ENCODE data around the gene DPH5.
A peak's percentile ranks its signal among the peaks of the same experiment; 100 is the strongest.
"Not testable (repeated sequence)": the region's sequence is repeated elsewhere in the genome, so short reads cannot be mapped to it uniquely, and the experiment has no call there.

Gene DPH5

DNA sequence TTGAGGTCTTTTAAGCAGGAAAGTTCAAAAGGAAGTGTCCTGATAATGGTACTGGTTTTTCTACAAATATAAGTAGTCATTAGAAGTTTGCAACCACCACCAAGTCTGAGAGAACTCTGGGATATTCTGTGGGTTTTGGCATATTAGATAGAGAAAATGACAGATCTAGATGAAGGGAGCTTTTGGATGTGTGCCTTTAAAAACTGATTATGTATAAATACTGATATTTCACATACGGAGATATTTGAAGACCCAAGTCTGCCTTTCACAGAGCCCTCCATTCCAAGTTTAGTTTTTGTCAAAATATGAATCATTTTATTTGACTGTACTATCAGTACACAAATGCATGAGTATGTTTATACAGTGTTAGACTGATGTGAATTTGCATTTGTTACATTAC, 48.6 kb downstream of the DPH5 start:
- DNase-seq: no peak

DNA sequence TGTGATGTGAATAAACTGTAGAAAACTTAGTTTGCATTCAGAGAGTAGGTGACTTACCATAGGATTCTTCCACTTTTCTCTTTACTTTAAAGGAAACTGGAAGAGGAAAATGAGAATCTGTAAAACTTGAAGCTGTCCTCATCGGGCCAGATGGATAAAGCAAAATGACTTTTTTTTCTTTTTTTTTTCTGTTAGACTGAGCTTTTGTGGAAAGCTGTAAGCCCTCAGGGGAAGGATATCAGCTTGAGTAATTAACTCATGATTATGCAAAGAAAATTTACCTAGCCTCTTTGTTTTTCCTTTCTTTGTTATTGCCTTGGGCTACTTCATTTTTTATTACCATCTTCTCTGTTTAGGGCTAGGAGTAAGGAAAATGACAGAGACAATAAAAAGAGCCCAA, 53.4 kb downstream of the DPH5 start:
- DNase-seq: no peak

GRCh38 chr1:100971021-100971420, 54.6 kb downstream of the DPH5 start:
- DNase-seq: no peak

GRCh38 chr1:100969327-100969726, 56.3 kb downstream of the DPH5 start:
- DNase-seq: no peak

DNA sequence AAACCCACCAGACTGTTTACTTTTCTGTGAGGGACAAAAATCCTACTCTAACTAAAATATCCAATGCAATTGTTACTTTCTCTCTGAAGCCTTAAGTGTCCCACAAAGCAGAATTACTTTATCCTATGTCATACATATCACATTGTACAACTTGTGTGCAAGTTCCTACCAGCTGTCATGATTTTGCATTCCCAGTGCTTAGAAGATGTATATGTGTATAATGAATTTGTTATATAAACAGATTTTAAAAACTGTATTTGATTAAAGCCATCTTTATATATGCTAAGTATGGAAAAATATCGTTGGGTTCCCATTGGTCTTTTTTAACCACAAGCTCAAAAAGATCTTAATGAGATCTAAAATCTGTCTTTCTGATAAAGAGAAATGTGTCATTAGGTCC, 57.0 kb downstream of the DPH5 start:
- no peak for DNase-seq

- no peak for DNase-seq
Measured at GRCh38 chr1:100960098-100960497, 65.5 kb downstream of the DPH5 start.

DNA sequence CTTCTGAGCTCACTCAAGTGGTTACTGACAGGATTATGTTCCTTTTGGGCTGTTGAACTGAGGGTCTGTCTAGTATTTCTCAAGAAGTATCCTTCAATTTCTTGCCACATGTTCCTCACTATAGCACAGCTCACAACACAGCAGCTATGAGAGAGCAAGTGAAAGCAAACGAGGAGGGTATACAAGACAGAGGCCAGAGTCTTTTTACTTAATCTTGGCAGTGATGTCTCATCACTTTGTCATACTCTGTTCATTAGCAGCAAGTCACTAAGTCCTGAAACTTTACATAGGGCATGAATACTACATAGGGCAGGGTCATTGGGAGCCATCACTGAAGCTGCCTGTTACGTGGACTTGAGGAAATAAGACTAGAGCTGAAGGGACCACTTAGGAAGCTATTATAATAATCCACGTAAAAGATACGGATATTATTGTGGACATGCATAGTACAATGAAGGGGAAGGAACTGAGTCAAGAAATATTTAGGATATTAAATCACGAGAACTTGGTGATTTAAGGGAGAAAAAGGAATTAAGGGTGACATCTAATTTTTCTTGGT, 66.0 kb downstream of the DPH5 start:
- no peak for DNase-seq

DNA sequence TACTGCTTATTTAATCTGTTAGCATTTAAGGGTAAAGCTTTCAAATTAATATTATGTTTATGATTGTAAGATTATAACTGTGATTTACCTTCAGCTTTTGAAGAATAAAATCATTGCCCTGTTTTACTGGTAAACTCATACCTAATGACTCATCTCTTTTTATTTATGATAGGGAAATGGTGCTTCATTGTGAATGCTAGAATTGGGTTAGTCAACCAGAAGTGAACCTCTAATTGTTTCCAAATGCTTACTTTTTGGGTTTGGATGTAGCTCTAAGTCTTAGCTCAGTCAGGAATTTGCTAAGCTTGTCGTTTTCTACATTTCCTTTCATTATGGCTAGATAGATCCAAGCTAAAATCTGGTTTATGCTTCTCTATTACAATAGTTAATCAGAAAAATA, 70.3 kb downstream of the DPH5 start:
- no peak for DNase-seq

DNA sequence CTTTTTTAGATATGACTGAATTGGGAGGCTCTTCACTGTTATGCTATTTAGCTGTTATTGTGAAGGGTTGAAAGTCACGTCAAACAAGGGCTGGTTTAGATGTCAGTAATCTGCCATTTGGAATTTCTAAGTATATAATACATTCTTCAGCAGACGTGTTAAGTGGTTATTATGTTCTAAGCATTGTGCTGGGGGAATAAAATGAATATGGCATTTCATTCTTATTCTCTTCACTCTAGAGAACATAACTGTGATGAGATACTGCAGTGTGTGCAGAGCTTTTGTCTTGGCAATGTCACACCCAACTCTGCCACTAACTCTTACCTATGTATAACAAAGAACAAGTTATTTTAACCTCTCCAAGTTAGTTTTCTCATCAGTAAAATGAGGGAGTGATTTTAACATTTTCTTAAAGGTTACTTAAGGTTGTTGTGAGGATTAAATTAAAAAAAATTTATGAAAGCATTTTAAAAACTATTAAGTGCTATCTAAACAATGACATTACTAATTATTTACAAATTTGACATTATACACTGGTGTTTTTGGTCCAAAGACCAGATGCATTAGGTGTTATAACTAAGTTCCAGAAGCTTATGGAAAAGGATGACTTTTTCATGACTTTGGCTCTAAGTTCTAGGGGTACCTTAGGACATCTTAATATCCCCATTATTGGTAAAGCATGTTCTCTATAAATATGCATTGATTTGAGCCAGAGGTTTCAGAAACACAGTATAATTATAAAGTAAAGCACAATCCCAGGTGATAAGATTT, 71.4 kb downstream of the DPH5 start:
- no peak for DNase-seq

DNA sequence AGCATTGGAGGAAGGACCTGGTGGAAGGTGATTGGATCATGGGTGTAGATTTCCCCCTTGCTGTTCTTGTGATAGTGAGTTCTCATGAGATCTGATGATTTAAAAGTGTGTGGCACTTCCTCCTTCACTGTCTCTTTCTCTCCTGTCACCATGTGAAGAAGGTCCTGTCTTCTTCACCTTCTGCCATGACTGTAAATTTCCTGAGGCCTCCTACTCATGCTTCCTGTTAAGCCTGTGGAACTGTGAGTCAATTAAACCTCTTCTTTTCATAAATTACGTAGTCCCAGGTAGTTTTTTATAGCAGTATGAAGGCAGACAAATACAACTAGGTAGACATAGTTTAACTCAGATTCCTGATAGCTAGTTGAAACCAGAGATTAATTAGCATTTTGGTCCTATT, 72.6 kb downstream of the DPH5 start:
- not testable (repeated sequence) for DNase-seq

- no peak for DNase-seq
Measured at GRCh38 chr1:100952104-100952745, 73.4 kb downstream of the DPH5 start.

GRCh38 chr1:100950781-100951180, 74.8 kb downstream of the DPH5 start:
- DNase-seq: no peak

DNA sequence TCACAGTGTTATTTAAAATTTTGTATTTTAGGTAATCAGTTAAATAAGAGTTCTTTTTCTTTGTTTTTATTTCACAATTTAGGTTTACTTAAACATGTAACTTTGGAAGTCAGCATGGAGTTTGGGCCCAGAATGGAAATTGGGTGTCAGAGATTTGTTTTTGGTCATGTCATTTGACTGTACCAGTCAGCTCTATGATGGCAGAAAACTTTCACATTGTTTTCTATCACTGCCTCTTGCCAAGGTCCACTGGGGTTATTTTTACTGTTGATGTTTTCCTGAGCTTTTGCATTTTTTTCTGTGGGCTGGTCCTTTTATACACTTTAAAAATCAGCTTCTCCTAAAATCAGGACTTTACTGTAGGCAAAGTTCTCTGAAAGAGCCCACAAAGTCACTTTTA, 75.2 kb downstream of the DPH5 start:
- DNase-seq: no peak

DNA sequence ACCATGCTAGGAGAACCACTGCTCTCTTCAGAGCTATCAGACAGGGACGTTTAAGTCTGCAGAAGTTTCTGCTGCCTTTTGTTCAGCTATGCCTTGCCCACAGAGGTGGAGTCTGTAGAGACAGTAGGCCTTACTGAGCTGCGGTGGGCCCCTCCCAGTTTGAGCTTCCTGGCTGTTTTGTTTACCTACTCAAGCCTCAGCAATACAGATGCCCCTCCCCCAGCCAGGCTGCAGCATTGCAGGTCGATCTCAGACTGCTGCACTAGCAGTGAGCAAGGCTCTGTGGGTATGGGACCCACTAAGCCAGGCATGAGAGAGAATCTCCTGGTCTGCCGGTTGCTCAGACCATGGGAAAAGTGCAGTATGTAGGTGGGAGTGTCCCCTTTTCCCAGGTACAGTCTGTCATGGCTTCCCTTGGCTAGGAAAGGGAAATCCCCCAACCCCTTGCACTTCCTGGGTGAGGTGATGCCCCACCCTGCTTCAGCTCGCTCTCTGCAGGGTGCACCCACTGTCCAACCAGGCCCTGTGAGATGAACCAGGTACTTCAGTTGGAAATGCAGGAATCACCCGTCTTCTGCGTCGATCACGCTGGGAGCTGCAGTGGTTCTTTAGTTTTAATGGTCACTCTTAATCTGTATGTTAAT, 75.9 kb downstream of the DPH5 start:
- DNase-seq: peak; percentile 63

DNA sequence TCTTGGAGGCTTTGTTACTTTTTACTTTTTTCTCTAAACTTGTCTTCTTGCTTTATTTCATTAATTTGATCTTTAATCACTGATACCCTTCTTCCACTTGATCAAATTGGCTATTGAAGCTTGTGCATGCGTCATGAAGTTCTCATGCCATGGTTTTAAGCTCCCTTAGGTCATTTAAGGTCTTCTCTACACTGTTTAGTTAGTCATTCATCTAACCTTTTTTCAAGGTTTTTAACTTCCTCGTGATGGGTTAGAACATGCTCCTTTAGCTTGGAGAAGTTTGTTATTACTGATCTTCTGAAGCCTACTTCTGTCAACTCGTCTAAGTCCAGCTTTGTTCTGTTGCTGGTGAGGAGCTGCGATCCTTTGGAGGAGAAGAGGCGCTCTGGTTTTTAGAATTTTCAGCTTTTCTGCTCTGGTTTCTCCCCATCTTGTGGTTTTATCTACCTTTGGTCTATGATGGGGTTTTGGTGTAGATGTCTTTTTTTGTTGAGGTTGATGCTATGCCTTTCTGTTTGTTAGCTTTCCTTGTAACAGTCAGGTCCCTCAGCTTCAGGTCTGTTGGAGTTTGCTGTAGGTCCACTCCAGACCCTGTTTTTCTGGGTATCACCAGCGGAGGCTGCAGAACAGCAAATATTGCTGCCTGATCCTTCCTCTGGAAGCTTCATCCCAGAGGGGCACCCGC, 76.7 kb downstream of the DPH5 start:
- DNase-seq: not testable (repeated sequence)

- DNase-seq: not testable (repeated sequence)
Measured at GRCh38 chr1:100947816-100948215, 77.8 kb downstream of the DPH5 start.

DNA sequence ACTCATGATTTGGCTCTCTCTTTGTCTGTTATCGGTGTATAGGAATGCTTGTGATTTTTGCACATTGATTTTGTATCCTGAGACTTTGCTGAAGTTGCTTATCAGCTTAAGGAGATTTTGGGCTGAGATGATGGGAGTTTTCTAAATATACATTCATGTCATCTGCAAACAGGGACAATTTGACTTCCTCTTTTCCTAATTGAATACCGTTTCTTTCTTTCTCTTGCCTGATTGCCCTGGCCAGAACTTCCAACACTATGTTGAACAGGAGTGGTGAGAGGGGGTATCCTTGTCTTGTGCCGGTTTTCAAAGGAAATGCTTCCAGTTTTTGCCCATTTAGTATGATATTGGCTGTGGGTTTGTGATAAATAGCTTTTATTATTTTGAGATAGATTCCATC, 79.5 kb downstream of the DPH5 start:
- not testable (repeated sequence) for DNase-seq

DNA sequence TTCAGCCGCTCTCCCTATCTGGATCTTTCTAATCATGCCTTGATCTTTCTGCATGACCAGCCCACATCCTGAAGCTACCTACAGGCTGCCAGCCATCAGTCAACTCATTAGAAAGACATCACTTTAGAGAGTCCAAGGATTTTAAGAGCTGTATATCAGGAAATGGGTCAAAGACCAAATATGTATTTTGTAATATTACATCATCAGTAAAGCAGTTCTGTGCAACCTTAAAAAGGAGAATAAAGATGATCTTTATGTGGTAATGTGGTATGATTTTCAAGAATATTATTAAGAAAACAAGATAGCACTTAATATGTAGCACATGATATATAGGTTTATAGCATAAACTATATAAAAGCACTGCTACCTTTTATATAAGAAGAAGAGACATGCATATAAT, 82.1 kb downstream of the DPH5 start:
- no peak for DNase-seq

DNA sequence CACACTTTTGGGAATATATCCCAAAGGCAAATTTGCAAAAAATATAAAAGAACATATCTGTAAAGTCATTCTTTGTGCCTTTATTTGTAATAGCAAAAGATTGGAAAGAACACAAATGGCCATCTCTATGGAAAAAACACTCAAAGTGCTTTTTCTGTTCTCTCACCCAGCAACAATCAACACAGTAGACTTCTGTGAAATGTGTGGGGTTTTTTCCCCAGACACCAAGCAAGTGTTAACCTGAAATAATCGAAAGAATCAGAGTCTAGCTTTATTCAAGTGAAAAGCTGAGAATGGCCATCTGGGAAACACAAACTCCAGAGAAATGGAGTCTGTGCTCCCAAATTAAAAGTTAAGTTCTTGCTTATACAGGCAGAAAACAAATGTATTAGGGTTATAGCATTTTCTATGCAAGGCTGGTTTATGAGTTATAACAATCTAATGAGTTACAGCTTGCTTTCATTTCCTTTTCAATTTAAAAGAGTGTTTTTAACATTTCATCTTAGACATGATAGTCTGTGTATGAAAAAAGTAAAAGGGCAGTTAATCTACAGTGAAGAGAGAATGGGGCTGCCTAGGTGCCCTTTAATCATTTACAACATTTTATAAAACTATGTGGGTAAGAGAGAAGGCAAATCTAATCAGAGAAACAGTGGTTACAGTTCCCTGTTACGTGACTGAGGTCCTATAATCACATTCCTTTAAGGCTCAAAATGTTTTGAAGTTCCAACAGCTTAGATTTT, 83.1 kb downstream of the DPH5 start:
- DNase-seq: no peak

GRCh38 chr1:100941580-100942216, 83.9 kb downstream of the DPH5 start:
- no peak for DNase-seq

DNA sequence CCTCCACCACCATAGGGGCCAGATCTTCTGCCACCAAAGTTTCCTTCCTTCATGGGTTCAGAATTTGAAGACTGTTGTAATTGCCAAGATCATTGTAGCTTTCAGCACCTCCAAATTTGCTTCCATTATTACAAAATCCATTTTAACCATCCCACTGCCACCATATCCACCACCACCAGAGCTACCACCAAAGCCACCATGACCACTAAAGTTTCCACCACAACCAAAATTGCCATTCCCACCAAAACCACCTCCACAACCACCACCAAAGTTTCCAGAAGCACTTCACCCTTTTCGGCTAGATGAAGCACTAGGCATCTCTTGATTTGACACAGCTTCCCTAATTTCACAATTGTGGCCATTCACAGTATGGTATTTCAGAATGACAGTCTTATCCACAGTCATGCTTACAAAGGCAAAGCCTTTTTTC, 84.5 kb downstream of the DPH5 start:
- no peak for DNase-seq

Measured in NCI-H748 treated with DMSO at 0.1 percent for 48 hours (cell line).